Measurements from ENCODE around the gene CNTN1.

Gene CNTN1

DNA sequence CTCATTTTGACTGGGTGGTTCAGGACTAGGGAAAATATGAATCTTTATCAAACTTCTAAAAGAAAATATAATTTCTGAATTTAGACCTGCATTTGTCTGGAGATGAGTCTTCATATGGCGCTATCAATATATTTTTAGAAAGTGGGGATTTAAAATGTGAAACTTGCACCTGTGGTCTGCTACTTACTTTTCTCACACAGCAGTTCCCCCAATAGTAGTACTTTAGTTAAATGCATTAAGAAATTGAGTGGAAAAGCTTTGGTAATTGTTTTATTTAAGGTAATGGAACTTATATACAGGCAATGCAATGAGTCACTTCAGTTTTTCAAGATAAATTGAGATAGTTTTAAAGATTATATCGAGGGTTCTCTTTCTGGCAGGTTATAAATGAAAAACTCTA is 91.9 kb downstream of the CNTN1 start:
- DNase-seq: no peak

DNA sequence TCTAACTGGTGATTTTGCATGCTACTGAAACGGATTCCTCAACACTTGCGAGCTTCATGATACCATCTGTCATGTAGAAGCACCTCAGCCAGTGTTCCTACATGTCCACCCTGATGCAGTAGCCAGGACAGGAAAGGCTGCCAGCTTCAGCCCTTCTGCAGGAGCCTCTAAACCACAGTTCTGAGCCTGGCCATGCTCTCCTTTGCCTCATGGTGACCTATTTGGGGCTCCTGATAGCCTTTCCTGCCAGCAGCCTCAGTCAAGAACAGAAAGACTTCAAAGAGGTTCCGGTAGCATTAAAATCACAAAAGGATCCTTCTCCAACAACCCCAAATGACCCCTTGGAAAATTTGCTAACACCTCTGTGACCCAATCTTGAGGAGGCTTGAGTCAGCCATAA is 96.0 kb downstream of the CNTN1 start:
- DNase-seq: no peak

DNA sequence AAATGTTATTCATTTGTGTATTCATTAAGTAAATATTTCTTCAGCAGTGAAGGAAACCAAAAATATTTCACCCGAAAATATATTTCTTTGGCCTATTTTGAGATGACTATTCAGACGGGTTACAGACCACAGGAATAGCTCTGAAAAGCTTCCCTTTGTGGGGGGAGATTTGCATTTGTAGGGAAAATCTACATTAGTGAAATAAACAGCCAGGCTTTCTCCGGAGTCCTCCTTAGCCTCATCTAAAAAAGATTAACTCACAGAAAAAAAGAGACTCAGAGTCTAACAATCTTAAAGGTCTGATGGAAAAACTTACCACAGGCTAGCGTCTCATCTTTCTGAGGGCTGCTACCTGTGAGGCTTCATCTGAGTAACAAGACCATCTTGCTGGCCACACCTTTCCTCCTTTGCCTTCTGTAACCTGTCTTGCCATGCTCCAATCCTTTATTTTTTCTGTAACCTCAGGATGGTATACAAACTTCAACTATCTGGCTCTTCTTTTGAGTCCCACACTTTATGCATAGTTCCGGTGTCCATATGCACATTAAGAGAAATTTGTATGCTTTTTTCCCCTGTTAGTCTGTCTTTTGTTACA is 100.7 kb downstream of the CNTN1 start:
- DNase-seq: no peak

DNA sequence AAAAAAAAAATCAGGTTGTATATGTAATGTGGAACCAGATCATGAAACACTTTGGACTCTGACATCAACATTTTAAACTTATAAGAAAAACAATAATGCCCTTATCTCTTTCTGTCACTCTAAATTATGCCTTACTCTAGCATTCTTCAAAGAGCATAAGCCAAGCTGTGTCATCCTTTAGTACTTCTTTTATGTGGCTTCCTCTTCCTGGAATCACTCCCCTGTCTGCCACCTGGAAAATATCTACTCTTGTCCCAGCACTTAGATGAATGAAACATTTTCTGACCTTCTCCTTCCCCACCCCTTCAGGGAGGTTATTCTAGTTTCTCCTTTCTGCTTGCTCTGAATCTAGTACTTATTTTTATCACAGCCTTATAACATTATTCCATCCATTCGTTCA is 101.2 kb downstream of the CNTN1 start:
- DNase-seq: no peak

DNA sequence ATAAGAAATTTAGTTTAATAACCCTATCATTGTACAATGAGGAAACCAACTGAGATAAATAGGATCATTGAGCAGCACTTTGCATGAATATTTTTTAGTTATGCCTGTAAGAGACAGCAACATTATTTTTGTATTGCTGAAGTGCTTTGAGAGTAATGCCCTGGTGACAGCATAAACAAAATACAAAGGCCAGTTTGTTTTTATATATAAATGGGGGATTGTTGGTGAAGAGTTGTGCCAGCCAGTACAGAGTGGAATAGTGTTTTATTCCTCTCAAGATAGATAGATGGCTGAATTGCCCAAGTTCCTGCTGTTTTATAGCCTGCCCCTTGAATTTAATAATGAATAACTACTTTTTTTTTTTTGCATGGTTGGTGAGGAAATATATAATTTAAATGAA is 101.8 kb downstream of the CNTN1 start:
- no peak for DNase-seq

DNA sequence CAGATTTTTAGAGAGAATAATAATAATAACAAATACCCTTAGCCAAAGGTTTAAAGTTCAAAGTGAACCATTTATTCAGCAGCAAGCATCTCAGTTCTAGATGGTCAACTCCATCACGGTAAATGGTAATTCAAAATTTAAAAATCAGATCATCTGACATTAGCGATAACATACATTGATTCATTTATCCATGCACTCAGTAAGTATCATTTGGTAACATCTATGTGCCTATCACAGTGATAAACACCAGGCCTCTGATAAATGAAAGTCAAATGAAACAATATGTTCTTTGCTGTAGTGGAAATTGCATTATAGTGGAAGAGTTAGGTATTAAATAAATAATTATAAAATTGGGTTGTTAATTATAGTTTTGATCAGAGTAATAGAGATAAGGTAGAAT is 108.8 kb downstream of the CNTN1 start:
- no peak for DNase-seq

DNA sequence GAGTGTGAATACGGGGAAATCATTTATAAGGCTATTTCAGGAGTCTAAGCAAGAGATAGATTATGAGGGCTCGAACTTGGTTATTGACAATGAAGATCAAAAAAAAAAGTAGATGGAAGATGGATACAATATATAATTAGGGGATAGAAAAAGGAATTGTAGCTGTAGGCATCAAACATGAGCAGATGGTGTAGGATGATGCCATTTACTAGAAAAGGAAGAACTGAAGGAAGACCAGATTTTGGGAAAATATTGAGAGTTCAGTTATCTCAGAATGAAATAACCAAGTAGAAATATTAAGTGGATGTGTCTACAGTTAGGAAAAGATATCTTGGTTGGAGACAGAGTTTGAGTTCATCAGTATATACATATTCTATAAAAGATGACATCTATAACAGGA is 109.6 kb downstream of the CNTN1 start:
- no peak for DNase-seq

DNA sequence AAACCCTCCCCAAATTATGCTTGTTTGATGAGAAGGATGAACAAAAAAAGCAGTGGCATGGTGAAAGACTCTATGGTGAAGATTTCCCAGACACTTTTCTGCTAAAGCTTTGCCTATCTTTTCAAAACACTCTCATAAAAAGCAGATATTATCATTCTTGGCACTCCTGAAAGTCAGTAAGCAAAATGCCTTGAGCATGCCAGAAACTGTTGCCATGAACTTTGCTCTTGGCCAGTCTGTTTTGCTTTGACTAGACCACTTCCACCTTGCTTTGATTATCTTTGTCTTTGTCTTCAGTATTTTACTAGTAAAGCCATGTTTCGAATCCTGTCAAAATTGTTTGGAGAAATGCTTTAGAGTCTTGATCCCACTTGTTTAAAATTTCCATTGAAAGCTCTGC is 110.4 kb downstream of the CNTN1 start:
- no peak for DNase-seq

DNA sequence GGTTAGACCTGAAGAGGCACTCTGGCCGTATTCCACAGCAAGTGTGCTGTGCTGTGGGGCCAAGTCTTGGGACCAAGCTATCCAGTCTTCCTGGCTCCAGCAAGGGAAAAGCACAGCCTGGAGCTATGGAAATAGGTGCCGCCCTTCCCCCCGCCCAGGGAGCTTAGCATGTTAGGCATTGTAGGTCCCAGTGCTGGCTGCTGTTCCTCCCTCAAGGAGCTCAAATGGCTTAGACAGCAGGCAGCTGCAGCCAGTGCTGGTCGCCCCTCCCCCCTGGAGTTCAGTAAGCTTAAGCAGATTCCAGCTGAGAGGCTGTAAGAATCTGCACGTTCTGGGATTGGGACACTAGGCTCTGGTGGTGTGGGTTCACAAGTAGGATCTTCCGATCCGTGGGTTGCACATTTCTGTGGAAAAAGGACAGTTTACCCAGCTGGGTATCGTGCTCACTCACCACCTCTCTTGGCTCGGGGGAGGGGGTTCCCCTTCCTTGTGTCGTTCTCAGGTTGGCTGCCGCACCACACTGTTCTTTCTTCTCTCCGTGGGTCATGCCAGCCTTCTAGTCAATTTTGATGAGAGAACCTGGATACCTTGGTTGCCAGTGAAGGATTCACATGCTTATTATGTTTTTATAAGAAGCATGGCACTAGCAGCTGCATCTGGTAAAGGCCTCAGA is 127.3 kb downstream of the CNTN1 start:
- DNase-seq: no peak

DNA sequence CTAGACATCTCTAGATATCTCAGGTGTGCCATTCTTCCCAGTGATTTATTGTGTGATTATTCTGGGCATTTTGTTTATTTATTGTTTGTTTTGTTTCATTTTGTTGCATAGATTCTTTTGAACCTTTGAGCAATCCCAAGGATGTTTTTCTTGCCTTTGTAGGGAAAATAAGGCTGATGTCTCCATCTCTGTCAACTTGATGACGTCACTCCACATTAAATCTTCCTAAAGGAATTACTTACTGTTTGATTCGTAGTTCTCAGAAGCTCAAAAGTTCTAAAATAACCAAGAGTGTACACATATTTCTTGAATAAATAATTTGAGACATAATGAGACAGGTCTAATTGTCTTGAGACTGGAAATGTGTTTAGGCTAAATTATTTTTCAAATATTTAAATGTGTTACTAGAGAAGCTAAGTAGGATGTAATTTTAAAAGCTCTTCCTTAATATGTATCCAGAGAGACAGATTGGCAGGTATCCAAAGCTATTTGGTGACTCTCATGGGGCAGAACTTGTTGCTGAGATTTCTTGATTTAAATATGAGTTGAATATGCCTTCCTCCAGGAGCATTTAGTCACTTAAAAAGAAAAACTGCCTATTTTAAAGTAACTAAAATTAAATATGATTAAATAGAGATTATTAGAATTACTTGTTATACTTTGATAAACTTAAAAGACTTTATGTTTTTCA is 128.7 kb downstream of the CNTN1 start:
- DNase-seq: no peak

DNA sequence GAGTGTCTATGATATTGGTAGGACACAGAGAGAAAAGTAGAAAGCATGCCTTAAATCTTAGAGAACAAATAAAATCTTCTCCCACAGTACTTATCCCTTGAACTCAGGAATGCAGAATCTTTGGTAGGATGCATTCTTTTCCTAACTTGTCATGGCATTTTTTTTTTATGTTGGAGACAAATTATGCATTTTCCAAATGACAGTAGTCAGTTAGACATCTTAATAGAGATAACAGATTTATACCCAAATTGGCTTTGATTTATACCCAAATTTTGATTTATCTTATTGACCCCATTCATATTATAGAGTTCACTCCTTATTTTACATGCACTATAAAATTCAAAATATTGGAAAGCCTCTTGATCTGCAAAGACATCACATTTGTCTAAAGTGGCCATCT is 132.9 kb downstream of the CNTN1 start:
- DNase-seq: no peak

DNA sequence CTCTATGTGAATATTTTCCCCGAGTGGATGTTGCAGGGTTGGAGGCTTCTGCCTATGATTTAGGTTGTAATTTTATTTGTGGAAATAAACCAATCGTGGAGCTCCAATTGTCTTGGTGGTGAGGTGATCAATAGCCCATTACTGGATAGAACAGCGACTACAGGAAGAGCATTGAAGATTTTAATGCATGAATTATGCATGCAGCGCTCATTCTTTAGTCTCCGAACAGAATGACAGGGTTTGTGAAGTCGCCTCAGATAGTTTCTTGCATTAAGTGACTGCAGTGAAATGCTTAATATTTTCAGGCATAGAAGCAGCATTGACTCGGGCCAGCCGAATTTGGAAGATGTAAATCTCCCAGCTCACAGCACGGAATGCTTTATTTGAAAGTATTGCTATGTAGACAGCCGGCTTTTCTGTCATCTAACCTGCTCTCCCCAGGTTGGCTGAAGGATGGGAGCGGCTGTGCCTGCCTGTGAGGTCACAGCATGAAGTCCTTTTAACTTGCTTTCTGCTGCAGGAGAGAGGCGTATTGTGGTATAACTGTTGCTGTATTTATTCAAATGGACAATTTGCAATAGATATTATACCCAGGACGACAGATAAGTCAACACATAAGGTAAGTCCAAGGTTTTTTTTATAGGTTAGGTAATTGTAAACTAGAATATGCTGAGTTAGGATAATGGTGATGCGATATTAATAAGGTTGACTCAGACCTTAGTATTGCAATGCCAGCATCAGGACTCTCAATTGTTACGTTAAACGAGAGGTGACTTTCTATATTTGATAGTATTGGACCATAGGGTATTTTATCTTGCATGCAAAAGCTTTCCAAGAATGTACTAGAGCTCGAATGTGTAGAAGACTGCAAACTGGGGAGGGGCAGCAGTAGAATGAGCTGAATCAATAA is 135.7 kb downstream of the CNTN1 start:
- DNase-seq: no peak

DNA sequence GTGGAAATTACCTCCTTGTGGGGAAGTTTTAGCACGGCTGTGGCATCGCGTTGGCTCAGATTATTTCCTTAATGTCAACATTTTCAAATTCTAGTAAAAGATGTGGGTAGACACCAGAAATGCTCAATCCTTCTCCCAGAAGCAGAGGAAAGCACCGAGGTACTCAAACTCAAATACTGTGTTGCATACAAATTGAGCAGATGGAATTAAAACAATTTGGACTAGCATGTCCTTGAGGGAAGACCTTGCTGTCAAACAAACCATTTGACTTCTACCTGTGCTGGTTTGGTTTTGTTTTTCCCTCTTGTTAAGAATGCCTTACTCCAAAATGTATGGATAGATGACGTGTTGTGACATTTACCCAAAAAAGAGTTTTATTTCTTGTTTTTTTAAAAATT is 136.4 kb downstream of the CNTN1 start:
- DNase-seq: no peak

DNA sequence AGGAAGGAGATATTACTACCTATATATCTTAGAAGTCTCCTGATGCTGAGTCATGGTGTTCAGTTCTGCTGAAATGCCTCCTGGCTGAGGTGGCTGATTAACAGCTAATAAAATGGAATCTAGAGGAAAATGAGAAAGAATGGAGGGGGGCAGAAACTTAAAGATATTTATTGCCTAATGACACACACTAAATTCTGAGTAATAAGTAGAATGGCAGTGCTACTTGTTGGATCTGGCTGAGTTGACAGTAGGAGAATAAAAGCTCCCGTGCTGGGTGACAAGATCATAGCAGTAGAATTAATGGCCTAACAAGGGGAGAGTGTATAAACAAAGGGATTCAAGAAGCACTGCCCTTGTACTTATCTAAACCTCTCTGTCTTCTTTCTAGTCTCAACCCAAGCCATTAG is 137.5 kb downstream of the CNTN1 start:
- no peak for DNase-seq

DNA sequence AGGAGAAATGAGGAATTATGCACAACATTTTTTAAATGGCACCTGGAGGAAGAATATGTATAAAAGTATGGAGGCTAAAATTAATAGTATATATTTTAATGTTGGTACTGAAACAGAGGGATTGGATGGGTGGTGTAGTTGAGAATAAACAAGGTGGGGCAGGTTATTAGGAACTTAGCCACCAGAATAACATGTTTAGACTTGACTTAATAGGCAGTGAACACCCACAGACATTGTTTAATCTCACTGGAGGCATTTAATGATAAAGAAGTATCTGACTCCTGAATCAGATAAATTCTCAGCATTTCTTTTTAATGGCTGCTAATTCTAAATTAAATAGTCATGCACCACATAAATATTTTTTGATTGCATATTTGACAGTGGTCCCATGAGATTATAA is 139.7 kb downstream of the CNTN1 start:
- DNase-seq: no peak

DNA sequence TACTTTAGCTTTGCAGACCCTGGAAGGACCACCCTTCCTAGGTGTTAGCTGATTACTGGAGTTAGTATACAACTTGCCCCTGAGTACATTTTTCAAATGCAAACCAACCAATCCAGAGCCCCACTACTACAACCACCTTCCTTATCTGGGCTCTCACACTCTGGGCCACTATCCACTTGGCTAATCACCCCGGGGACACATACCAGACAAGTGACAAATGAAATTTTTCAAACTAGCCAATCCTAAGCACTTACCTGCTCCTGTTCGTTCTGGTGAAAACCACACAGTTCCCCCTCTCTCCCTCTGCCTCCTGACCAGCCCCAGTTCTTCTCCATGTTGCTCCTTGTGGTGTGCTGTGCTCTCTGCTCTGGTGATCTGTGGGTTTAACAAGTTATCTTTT is 140.4 kb downstream of the CNTN1 start:
- DNase-seq: no peak

DNA sequence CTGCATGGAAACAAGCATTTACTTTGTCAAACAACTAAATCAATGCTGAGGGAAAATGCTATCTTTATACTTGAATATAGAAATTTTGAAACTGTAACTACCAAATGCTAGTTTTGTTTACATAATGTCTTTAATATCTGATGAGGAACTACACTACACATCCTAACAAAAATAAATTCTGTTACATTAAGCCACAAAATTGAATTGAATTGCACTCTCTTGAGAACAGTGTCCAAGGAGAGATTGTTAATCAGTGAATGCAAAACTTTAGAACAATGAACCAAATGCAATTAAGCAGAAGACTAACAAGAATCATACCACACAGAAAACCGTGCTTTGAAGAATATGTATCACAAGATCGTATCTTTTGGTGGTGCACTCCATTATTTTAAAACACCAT is 141.6 kb downstream of the CNTN1 start:
- no peak for DNase-seq

DNA sequence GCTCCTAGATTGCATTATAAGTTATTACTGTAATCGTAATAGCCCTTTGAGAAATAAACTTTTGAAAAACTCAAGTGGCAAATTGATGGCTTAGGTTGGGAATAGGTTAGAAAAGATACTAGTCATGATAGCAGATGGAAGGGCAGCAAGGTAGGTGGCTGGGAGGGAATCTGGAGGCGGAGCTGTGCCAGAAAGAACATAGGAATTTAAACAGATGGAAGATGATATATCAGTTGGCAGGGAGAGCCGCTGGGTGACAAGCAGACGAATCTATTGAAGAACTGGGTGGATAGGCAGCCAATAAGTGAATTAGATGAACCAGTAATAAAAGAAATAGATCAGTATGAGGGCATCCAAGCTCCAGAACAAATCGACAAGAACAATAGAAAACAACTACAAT is 142.1 kb downstream of the CNTN1 start:
- DNase-seq: no peak

DNA sequence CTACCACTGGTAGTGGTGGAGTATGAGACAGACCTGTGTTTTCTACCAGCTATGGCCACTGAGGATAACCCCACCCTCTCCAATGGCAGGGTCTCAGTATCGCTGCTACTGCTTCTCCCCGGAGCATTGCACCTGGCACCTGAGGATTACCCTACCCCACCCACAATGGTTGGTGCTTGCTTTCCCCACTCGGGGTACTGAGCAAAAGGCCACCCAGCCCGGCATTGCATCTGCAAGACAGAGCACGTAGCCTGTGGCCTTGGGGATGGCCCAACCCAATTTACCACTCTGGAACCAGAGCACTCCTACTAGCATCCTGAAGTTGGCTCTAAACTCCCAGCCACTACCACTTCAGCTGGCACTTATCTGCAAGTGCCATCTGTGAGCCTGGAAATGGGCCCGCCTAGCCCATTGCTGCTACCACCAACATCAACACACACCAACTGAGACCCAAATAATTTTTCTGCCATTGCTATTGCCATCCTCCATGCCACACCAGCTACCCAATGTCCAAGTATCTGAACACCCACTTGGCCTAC is 145.7 kb downstream of the CNTN1 start:
- DNase-seq: no peak

DNA sequence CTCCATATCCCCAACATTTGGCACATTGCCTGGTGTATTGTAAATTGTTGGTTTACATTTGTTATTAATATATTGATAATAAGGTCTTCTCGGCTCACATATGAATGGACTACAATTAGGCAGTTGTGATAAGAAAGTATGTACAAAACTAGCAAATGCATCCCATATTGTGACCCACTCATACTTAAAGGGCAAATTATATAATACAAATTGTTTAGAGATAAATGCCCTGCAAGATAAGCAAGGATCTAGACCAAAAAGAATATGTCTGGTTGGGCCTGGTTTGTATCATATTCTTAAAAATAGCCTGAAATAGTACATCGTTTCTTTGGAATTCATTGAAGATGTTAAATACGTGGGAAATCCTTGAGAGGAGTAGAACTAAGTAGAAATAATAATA is 151.3 kb downstream of the CNTN1 start:
- no peak for DNase-seq

DNA sequence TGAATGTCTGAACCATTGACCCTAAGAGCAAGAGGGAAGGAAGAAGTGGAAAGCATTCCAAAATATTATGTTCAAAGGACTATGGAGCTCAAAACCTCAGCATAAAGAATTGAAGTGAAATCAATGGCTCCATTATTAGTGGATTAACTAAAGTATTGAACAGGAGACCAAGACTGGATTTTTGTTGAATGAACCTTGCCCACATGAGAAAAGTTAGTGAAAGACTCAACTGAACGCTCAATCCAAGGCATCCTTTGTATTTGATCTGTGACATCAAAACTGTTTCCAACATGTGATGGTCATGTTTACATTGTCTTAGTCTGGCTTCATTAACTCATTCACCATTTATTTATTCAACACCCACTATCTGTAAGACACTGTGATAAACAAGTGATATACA is 161.0 kb downstream of the CNTN1 start:
- no peak for DNase-seq

DNA sequence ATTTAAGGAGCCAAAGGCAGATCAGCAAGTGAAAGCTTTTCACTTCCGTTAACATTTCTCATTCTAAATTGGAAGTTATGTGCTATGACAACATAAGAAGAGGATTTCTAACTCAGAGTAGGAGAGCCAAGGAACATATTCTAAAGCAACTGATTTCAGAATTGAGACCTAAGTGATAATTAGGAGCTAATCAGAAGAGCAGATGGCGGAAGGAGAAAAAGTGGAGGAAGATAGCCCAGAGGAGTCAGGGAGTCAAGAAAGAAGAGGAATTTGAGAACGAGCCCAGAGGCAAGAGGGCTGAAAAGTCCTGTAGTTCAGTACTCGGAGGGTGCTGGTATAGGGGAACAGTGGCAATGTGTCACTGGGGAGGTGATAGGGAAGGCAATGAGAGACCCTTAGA is 162.4 kb downstream of the CNTN1 start:
- no peak for DNase-seq

DNA sequence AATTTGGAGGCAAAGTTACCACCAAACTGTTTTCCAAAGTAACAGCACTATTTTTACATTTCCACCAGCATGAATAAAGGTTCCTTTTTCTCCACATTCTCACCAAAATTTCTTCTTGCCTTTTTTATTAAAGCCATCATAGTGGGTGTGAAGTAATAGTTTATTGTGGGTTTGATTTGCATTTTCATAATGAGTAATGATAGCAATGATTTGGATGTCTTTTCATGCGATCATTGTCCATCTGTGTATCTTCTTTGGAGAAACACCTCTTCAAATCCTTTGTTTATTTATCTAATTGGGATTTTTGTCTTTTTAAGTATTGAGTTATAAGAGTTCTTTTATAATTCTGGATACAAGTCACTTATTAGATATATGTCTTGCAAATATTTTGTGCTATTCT is 172.7 kb downstream of the CNTN1 start:
- DNase-seq: no peak

Data from stimulated activated CD4-positive, alpha-beta T cell treated with anti-CD3 and anti-CD28 coated beads, Interleukin-12 subunit alpha, Interleukin-12 subunit beta, amount 100 ng/mL, for 4 hours (primary cell).